ENCODE data around the gene GMCL1. TPM values are rescaled to one million over a fixed set of nuclear protein-coding genes. Genes with fewer than 3 reads are reported as not detected.
"Not testable (repeated sequence)": the region's sequence is repeated elsewhere in the genome, so short reads cannot be mapped to it uniquely, and the experiment has no call there.

The GMCL1 gene
- total RNA-seq, 4 donors from 2014 or later: 11.9 to 15.6 (median 13.4) TPM

DNA sequence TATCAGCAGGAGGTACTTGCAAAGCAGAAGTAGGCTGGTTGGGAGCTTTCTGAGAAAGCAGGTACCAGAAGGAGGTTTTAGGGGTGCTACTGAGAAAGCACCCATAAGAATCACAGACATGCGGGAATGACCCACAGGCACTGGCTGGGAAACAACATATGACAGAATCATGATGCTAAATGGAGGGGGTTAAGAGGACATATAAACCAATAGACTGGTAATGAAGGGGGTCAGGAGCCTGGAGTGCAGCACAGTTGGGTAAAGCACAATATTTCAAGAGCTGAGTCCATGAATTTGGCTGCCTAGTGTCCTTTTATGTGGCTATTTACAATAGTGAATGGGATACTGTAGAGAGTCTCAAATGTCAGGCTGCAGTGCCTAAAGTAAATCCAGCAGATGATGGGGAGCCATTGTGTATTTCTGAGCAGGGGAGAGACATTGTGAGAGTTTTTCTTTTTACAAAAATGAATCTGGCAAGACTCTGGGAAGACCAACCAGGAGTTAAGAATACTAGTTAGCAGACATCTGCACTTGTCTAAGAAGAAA, 27.6 kb upstream of the GMCL1 start:
- intact Hi-C loops (cut with DNase I): no loop called here
- Histone ChIP-seq H3K4me1 (peaks cover 0 to 25% (median 5%) of the 10 kb centered on the region in 3 donors), H3K4me3 (no peak overlapping the region), H3K9me3 (no peaks in the 10 kb centered on the region), H3K27ac (no peak overlapping the region), H3K27me3 (no peaks in the 10 kb centered on the region), H3K36me3 (peaks cover 0 to 68% (median 15%) of the 10 kb centered on the region in 3 donors)
- no peak for TF ChIP-seq POLR2A (IDR thresholded peaks at IDR 0.05)
- TF ChIP-seq, protein P1, sequence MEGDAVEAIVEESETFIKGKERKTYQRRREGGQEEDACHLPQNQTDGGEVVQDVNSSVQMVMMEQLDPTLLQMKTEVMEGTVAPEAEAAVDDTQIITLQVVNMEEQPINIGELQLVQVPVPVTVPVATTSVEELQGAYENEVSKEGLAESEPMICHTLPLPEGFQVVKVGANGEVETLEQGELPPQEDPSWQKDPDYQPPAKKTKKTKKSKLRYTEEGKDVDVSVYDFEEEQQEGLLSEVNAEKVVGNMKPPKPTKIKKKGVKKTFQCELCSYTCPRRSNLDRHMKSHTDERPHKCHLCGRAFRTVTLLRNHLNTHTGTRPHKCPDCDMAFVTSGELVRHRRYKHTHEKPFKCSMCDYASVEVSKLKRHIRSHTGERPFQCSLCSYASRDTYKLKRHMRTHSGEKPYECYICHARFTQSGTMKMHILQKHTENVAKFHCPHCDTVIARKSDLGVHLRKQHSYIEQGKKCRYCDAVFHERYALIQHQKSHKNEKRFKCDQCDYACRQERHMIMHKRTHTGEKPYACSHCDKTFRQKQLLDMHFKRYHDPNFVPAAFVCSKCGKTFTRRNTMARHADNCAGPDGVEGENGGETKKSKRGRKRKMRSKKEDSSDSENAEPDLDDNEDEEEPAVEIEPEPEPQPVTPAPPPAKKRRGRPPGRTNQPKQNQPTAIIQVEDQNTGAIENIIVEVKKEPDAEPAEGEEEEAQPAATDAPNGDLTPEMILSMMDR (IDR thresholded peaks at IDR 0.05): no peak
- WGBS, 2 donors: 93 to 100% methylated on average over 1 of the region's 1 CpG
- no peak for DNase-seq

DNA sequence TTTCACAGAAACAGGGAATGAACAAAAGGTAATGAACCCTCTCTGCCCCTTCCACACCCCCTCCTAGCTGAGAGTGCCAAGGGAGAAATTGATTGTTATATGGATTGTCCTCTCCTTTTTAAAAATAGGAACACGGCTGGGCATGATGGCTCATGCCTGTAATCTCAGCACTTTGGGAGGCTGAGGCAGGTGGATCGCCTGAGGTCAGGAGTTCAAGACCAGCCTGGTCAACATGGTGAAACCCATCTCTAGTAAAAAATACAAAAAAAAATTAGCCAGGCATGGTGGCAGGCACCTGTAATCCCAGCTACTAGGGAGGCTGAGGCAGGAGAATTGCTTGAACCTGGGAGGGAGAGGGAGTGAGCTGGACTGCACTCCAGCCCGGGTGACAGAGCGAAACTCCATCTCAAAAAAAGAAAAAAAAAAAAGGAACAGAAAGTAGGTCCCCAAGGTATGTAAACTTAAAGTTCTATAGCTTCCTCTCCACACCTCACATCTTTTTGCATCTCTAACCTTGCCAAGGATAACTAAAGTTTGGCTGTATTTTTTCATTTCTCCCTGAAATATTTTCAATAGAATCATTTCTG, 26.6 kb upstream of the GMCL1 start:
- intact Hi-C loops (cut with DNase I); H3K27ac ChIP-seq; H3K9me3 ChIP-seq; DNase-seq; H3K27me3 ChIP-seq; H3K4me3 ChIP-seq: not testable (repeated sequence)
- Histone ChIP-seq H3K4me1 (peaks cover 0 to 15% (median 5%) of the 10 kb centered on the region in 3 donors), H3K36me3 (peaks cover 0 to 74% (median 21%) of the 10 kb centered on the region in 3 donors)
- WGBS, 2 donors: 80 to 88% methylated on average over 3 to 4 of the region's 4 CpGs

- Histone ChIP-seq H3K9me3 (no peaks in the 10 kb centered on the region), H3K27ac (no peak overlapping the region), H3K4me3 (no peak overlapping the region), H3K36me3 (peaks cover 0 to 88% (median 21%) of the 10 kb centered on the region in 3 donors), H3K27me3 (no peaks in the 10 kb centered on the region), H3K4me1 (no peaks in the 10 kb centered on the region)
- no peak for DNase-seq
- WGBS, 2 donors: 67 to 75% methylated on average over 1 to 7 of the region's 11 CpGs
- no peak for TF ChIP-seq POLR2A (IDR thresholded peaks at IDR 0.05)
- TF ChIP-seq, protein P1 (IDR thresholded peaks at IDR 0.05): no peak
- intact Hi-C loops (cut with DNase I): no loop called here
These were observed 25.0 kb upstream of the GMCL1 start for GRCh38 chr2:69804416-69804815.

GRCh38 chr2:69805887-69806286, 23.6 kb upstream of the GMCL1 start:
- WGBS, 2 donors: 88 to 94% methylated on average over 1 of the region's 1 CpG
- Histone ChIP-seq H3K36me3 (peaks cover 4 to 88% (median 34%) of the 10 kb centered on the region in 3 donors), H3K27ac (no peak overlapping the region), H3K4me3 (no peak overlapping the region), H3K9me3 (no peaks in the 10 kb centered on the region), H3K4me1 (no peaks in the 10 kb centered on the region), H3K27me3 (no peaks in the 10 kb centered on the region)
- intact Hi-C loops (cut with DNase I): no loop called here
- TF ChIP-seq POLR2A (IDR thresholded peaks at IDR 0.05): no peak
- TF ChIP-seq, protein P1 (IDR thresholded peaks at IDR 0.05): no peak
- no peak for DNase-seq

DNA sequence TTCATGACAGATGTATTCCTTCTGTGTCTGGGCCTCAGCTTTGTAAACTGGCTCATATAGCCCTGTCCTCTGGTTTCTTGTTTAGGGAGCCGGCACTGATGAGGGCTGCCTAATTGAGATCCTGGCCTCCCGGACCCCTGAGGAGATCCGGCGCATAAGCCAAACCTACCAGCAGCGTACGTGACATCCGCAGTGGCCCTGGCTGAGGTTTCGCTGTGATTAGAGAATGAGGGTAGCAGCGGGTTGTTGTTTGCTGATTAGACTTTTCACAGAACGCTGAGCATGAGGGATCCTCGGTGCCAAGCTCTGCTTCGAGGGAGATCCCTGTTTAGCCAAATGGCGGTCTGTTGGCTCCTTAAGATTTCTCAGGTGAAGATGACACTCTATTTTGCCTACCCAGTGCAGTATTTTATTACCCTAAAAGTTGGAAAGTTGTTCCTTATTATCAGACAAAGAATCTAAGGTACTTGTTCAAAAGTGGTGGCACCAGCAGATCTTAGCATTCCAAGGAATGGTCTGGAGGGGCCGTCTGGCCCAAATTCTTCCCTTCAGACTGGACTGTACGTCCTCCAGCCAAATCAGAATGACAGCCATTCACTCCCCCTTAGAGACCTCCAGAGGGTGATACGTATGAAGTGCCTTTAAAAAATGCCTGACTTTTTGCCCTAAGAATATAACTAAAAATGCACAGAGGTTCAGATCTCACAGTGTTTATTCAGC, 21.5 kb upstream of the GMCL1 start:
- H3K27me3 ChIP-seq: no peaks in the 10 kb centered on the region
- WGBS, 2 donors: 89 to 97% methylated on average over 8 to 15 of the region's 16 CpGs
- H3K4me1 ChIP-seq: no peaks in the 10 kb centered on the region
- intact Hi-C loops (cut with DNase I): no loop called here
- peaks cover 6 to 92% (median 39%) of the 10 kb centered on the region in 3 donors for H3K36me3 ChIP-seq
- no peak for TF ChIP-seq POLR2A (IDR thresholded peaks at IDR 0.05)
- TF ChIP-seq, protein P1 (IDR thresholded peaks at IDR 0.05): no peak
- no peak for DNase-seq
- no peaks in the 10 kb centered on the region for H3K9me3 ChIP-seq
- H3K27ac ChIP-seq: no peak overlapping the region
- no peak overlapping the region for H3K4me3 ChIP-seq
